HEK293T (cell line): ENCODE results near the gene GABPB2.

Experiments
- FOXM1 ChIP-seq: fragments of 450-650 bp; IDR thresholded peaks from 2 replicates; pipeline ENCODE4 v1.6.1; 2017; ENCODE audit warnings: mild to moderate bottlenecking, borderline replicate concordance
- ZNF384 ChIP-seq: fragments of 450-650 bp; IDR thresholded peaks from 2 replicates; pipeline ENCODE4 v1.6.1; 2016

GRCh38 chr1:151164732-151165280 lies 94.2 kb downstream of the GABPB2 start:
- TF ChIP-seq FOXM1 = no peak
- TF ChIP-seq ZNF384 = no peak
